Brain microvascular endothelial cell (primary cell): ENCODE data around the gene PCDHA10.
"Not testable (repeated sequence)": the region's sequence is repeated elsewhere in the genome, so short reads cannot be mapped to it uniquely, and the experiment has no call there.

Experiments used
- DNase-seq: peaks from one replicate; pipeline ENCODE4 v3.0.0-alpha.2; 2020
- H3K27ac ChIP-seq: fragments of 250-450 bp; sonication (Bioruptor Pico); 2 replicates; pipeline ENCODE4 v1.5.1; 2020; ENCODE audit warnings: mild to moderate bottlenecking, moderate library complexity
- H3K27me3 ChIP-seq: fragments of 250-450 bp; sonication (Bioruptor Pico); replicated peaks from 2 replicates; pipeline ENCODE4 v1.5.1; 2020; ENCODE audit warnings: mild to moderate bottlenecking
- H3K36me3 ChIP-seq: fragments of 250-450 bp; sonication (Bioruptor Pico); replicated peaks from 2 replicates; pipeline ENCODE4 v1.5.1; 2020; ENCODE audit warnings: mild to moderate bottlenecking
- H3K4me3 ChIP-seq: 2 replicates; pipeline ENCODE4 v1.5.1; 2011; ENCODE audit warnings: low read depth, mild to moderate bottlenecking, control low read depth, low read length, moderate library complexity
- CTCF ChIP-seq: IDR thresholded peaks from 2 replicates; pipeline ENCODE4 v1.5.1; 2011; ENCODE audit warnings: low read depth, mild to moderate bottlenecking, moderate library complexity, low read length, control low read depth, inconsistent platforms; ENCODE audit errors: missing control alignments
- in situ Hi-C: cut with HindIII; loops from 2 replicates; pipeline ENCODE4 v1.10.0; 2017; ENCODE audit warnings: low sequenced_read_pairs, low pct_ligation_motif_present

Gene PCDHA10

GRCh38 chr5:140821375-140822280 is 34.1 kb upstream of the PCDHA10 start, which contains the start of gene PCDHA5:
TSS of gene PCDHA5 (plus strand) at chr5:140821613.
- H3K36me3 ChIP-seq, result no peaks in the 10 kb centered on the region
- H3K27me3 ChIP-seq, result no peaks in the 10 kb centered on the region
- DNase-seq, result peak; percentile 22
- in situ Hi-C loops, result no loop called here
- no peak within 1 kb of the TSS for H3K27ac ChIP-seq
- peak; percentile 66 for TF ChIP-seq CTCF
- no peak within 1 kb of the TSS for H3K4me3 ChIP-seq

DNA sequence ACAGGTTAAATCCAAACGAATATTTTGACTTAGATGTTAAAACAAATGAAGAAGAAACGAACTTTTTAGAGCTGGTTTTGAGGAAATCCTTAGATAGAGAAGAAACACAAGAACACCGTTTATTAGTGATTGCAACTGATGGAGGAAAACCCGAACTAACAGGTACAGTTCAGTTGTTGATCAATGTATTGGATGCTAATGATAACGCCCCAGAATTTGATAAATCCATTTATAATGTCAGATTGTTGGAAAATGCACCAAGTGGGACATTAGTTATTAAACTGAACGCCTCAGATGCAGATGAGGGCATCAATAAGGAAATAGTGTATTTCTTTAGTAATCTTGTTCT is 33.4 kb upstream of the PCDHA10 start:
- H3K27me3 ChIP-seq, result no peaks in the 10 kb centered on the region
- no peak overlapping the region for H3K27ac ChIP-seq
- DNase-seq, result no peak
- TF ChIP-seq CTCF, result no peak
- in situ Hi-C loops, result no loop called here
- H3K4me3 ChIP-seq, result no peak overlapping the region
- no peaks in the 10 kb centered on the region for H3K36me3 ChIP-seq

GRCh38 chr5:140822969-140823368 is 32.7 kb upstream of the PCDHA10 start:
- DNase-seq, H3K36me3 ChIP-seq, H3K4me3 ChIP-seq, H3K27ac ChIP-seq, H3K27me3 ChIP-seq, in situ Hi-C loops: not testable (repeated sequence)

DNA sequence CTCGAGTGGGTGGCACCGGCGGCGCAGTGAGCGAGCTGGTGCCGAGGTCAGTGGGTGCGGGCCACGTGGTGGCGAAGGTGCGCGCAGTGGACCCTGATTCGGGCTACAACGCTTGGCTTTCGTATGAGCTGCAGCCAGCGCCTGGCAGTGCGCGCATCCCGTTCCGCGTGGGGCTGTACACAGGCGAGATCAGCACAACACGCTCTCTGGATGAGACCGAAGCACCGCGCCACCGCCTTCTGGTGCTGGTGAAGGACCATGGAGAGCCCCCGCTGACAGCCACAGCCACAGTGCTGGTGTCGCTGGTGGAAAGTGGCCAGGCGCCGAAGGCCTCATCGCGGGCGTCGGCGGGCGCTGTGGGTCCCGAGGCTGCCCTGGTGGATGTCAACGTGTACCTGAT is 32.2 kb upstream of the PCDHA10 start:
- Histone ChIP-seq H3K27me3 (no peaks in the 10 kb centered on the region), H3K27ac (no peak overlapping the region), H3K4me3 (no peak overlapping the region), H3K36me3 (no peaks in the 10 kb centered on the region)
- in situ Hi-C loops, result no loop called here
- TF ChIP-seq CTCF, result no peak
- no peak for DNase-seq

DNA sequence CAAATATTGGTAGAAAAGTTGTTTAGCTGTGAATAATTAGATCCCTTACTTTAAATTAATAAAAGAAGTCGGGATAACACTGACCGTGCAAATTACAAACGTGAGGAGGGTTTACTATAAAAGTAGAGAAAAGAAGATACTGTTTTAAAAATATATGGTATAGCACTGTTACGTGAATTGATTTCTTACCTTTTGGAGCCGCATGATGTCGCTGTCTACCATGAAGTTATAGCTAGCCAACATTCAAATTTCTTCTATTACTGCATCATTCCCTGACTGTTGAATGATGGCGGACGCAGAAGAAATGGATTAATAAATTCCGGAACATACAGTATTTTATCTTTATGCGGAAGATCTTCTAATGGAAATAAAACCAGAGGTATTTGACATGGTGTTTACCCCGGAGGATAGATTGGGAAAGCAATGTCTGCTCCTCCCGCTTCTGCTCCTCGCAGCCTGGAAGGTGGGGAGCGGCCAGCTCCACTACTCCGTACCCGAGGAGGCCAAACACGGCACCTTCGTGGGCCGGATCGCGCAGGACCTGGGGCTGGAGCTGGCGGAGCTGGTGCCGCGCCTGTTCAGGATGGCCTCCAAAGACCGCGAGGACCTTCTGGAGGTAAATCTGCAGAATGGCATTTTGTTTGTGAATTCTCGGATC is 27.9 kb upstream of the PCDHA10 start, which contains the start of gene PCDHA6:
Gene PCDHA6 (plus strand): TSS at position 257 of the 658 bp plus-strand sequence. CDS start 132 bp downstream, at position 389.
- Histone ChIP-seq H3K4me3 (no peak within 1 kb of the TSS), H3K27ac (no peak within 1 kb of the TSS), H3K36me3 (no peaks in the 10 kb centered on the region), H3K27me3 (no peaks in the 10 kb centered on the region)
- no peak for DNase-seq
- in situ Hi-C loops, result no loop called here
- TF ChIP-seq CTCF, result no peak

GRCh38 chr5:140828362-140828737 is 27.3 kb upstream of the PCDHA10 start:
- in situ Hi-C loops, result no loop called here
- Histone ChIP-seq H3K27me3 (no peaks in the 10 kb centered on the region), H3K27ac (no peak overlapping the region), H3K36me3 (no peaks in the 10 kb centered on the region), H3K4me3 (no peak overlapping the region)
- DNase-seq, result no peak
- TF ChIP-seq CTCF, result no peak

GRCh38 chr5:140829511-140830501 is 25.9 kb upstream of the PCDHA10 start:
- in situ Hi-C loops, DNase-seq, H3K4me3 ChIP-seq, H3K36me3 ChIP-seq, H3K27ac ChIP-seq, H3K27me3 ChIP-seq: not testable (repeated sequence)
